NCI-H510A (cell line): ENCODE data around the gene NIM1K.
"Not testable (repeated sequence)": the region's sequence is repeated elsewhere in the genome, so short reads cannot be mapped to it uniquely, and the experiment has no call there.

Experiments
- DNase-seq: peaks from one replicate; lab custom pipeline; 2025; lab: John Stamatoyannopoulos, UW

NIM1K gene

GRCh38 chr5:43191740-43192557 is at the start of gene NIM1K:
TSS of gene NIM1K (plus strand) at chr5:43192225. CDS start at chr5:43245776, 53,551 bp downstream.
- peak; percentile 36 for DNase-seq

GRCh38 chr5:43145071-43145470 is 47.0 kb upstream of the NIM1K start:
- DNase-seq: no peak

- DNase-seq: no peak
These were observed 45.1 kb upstream of the NIM1K start for GRCh38 chr5:43146958-43147357.

- DNase-seq: no peak
These were observed 43.6 kb upstream of the NIM1K start for GRCh38 chr5:43148417-43148816.

- DNase-seq: no peak
These were observed 42.8 kb upstream of the NIM1K start for GRCh38 chr5:43149231-43149630.

GRCh38 chr5:43150075-43150474 is 42.0 kb upstream of the NIM1K start:
- DNase-seq: no peak

GRCh38 chr5:43150748-43151147 is 41.3 kb upstream of the NIM1K start:
- no peak for DNase-seq

- DNase-seq: no peak
These were observed 39.1 kb upstream of the NIM1K start for GRCh38 chr5:43152946-43153345.

GRCh38 chr5:43154469-43154868 is 37.6 kb upstream of the NIM1K start:
- DNase-seq: no peak

GRCh38 chr5:43155394-43156096 is 36.5 kb upstream of the NIM1K start:
- DNase-seq: no peak

- no peak for DNase-seq
These were observed 35.6 kb upstream of the NIM1K start for GRCh38 chr5:43156388-43156787.

GRCh38 chr5:43157068-43157467 is 35.0 kb upstream of the NIM1K start:
- DNase-seq: no peak

- no peak for DNase-seq
These were observed 30.8 kb upstream of the NIM1K start for GRCh38 chr5:43161244-43161643.

GRCh38 chr5:43164801-43165200 is 27.2 kb upstream of the NIM1K start:
- DNase-seq: not testable (repeated sequence)

GRCh38 chr5:43165323-43165722 is 26.7 kb upstream of the NIM1K start:
- DNase-seq: no peak

GRCh38 chr5:43168175-43168574 is 23.9 kb upstream of the NIM1K start:
- DNase-seq: no peak

- no peak for DNase-seq
These were observed 20.6 kb upstream of the NIM1K start for GRCh38 chr5:43171451-43171850.

- no peak for DNase-seq
These were observed 20.1 kb upstream of the NIM1K start for GRCh38 chr5:43171926-43172325.

- DNase-seq: no peak
These were observed 19.2 kb upstream of the NIM1K start for GRCh38 chr5:43172779-43173178.

GRCh38 chr5:43174586-43174985 is 17.4 kb upstream of the NIM1K start:
- DNase-seq: no peak

- DNase-seq: no peak
These were observed 12.2 kb upstream of the NIM1K start for GRCh38 chr5:43179836-43180235.

GRCh38 chr5:43182421-43182820 is 9.6 kb upstream of the NIM1K start:
- DNase-seq: no peak

- DNase-seq: not testable (repeated sequence)
These were observed 8.9 kb upstream of the NIM1K start for GRCh38 chr5:43183101-43183500.
